Thoracic aorta (tissue), 2 donors: Measurements from ENCODE around the gene TUBGCP2. TPM values are rescaled to one million over a fixed set of nuclear protein-coding genes. Genes with fewer than 3 reads are reported as not detected.

Experiments
- ATAC-seq: fragments of 150-250 bp; one replicate; pipeline ENCODE4 v1.8.0; 2017; ENCODE audit warnings: low read depth; ENCODE audit not compliant: insufficient number of reproducible peaks, low FRiP score
- DNase-seq: peaks from one replicate; pipeline ENCODE4 v3.0.0-alpha.2; 2020; ENCODE audit warnings: low spot score
- H3K27ac ChIP-seq, 2 donors: fragments of 200-600 bp; sonication (generic); 1 replicate in 1 of 2; 2 replicates in 1 of 2; pipeline ENCODE4 v1.5.1; 2016; ENCODE audit warnings: mild to moderate bottlenecking in 2 of 2, moderate library complexity in 2 of 2
- H3K27me3 ChIP-seq: fragments of 200-600 bp; sonication (generic); replicated peaks from 2 replicates; pipeline ENCODE4 v1.6.0; 2016; ENCODE audit warnings: mild to moderate bottlenecking; ENCODE audit not compliant: insufficient read depth
- H3K36me3 ChIP-seq: fragments of 200-600 bp; sonication (generic); one replicate; pipeline ENCODE4 v1.5.1; 2016
- H3K4me1 ChIP-seq, 2 donors: fragments of 200-600 bp; sonication (generic); 1 replicate in 1 of 2; 2 replicates in 1 of 2; pipeline versions ENCODE4 v1.5.1 to v1.6.0; 2016; ENCODE audit warnings: low read depth in 2 of 2, mild to moderate bottlenecking in 1 of 2; ENCODE audit not compliant: control insufficient read depth in 1 of 2
- H3K4me3 ChIP-seq: fragments of 200-600 bp; sonication (generic); 2 replicates; pipeline ENCODE4 v1.5.1; 2016; ENCODE audit warnings: mild to moderate bottlenecking
- H3K9me3 ChIP-seq: fragments of 200-600 bp; sonication (generic); 2 replicates; pipeline ENCODE4 v1.5.1; 2016
- total RNA-seq, 2 donors: library from RNA; depleted of rRNA; stranded (reverse); fragments of >200 nt; gene quantifications; one replicate each; pipeline versions ENCODE4 v1.1.0 to v1.2.3, GENCODE V29; 2016
- TF ChIP-seq, protein P1 (sequence below): fragments of 200-600 bp; sonication (generic); IDR thresholded peaks from one replicate; pipeline ENCODE4 v1.5.1; 2019; ENCODE audit warnings: antibody characterized with exemption

Gene TUBGCP2
- total RNA-seq, 2 donors from 2014 or later, result 51.2 to 65.5 TPM

GRCh38 chr10:133336577-133337369 is 28.1 kb upstream of the TUBGCP2 start, which contains the start of gene CALY:
Gene CALY (minus strand): TSS chr10:133336896. CDS start chr10:133328989, 7,907 bp downstream.
- Histone ChIP-seq H3K36me3 (no peaks in the 10 kb centered on the region), H3K4me3 (peak within 1 kb of the TSS; percentile 69), H3K27me3 (peaks cover 6% of the 10 kb centered on the region), H3K9me3 (no peaks in the 10 kb centered on the region), H3K4me1 (peaks cover 17 to 22% of the 10 kb centered on the region in 2 donors), H3K27ac (no peak within 1 kb of the TSS)
- TF ChIP-seq, protein P1, sequence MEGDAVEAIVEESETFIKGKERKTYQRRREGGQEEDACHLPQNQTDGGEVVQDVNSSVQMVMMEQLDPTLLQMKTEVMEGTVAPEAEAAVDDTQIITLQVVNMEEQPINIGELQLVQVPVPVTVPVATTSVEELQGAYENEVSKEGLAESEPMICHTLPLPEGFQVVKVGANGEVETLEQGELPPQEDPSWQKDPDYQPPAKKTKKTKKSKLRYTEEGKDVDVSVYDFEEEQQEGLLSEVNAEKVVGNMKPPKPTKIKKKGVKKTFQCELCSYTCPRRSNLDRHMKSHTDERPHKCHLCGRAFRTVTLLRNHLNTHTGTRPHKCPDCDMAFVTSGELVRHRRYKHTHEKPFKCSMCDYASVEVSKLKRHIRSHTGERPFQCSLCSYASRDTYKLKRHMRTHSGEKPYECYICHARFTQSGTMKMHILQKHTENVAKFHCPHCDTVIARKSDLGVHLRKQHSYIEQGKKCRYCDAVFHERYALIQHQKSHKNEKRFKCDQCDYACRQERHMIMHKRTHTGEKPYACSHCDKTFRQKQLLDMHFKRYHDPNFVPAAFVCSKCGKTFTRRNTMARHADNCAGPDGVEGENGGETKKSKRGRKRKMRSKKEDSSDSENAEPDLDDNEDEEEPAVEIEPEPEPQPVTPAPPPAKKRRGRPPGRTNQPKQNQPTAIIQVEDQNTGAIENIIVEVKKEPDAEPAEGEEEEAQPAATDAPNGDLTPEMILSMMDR, result no peak
- no peak for DNase-seq
- no peak for ATAC-seq

DNA sequence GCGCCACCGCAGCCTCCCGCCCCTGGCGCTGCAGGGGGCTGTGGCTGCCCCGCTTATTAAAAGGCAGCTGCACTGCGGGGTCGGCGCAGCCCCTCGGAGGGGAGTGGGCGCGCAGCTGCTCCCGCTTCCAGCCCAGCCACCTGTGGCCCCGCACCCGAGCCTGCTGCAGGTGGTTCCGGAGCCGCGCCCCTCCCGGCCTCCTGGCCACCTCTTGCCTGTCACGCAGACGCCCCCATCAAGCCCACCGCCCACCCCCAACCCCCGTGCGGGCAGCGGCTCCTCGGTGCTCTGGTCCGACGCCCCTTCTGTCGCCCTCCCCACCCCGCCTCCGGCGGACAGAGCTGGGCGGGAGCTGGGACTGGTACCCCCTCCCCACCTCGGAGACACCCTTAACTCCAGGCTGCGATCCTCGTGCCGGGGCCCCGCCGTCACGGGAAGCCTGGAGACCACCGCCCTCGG is 27.5 kb upstream of the TUBGCP2 start:
- no peak for DNase-seq
- H3K27ac ChIP-seq, result no peak overlapping the region
- peak overlapping the region; percentile 69 for H3K4me3 ChIP-seq
- ATAC-seq, result no peak
- TF ChIP-seq, protein P1, result no peak
- H3K27me3 ChIP-seq, result peaks cover 6% of the 10 kb centered on the region
- peaks cover 17 to 22% of the 10 kb centered on the region in 2 donors for H3K4me1 ChIP-seq
- H3K9me3 ChIP-seq, result no peaks in the 10 kb centered on the region
- no peaks in the 10 kb centered on the region for H3K36me3 ChIP-seq

- TF ChIP-seq, protein P1, result no peak
Observed at GRCh38 chr10:133335246-133336117, 26.8 kb upstream of the TUBGCP2 start.

DNA sequence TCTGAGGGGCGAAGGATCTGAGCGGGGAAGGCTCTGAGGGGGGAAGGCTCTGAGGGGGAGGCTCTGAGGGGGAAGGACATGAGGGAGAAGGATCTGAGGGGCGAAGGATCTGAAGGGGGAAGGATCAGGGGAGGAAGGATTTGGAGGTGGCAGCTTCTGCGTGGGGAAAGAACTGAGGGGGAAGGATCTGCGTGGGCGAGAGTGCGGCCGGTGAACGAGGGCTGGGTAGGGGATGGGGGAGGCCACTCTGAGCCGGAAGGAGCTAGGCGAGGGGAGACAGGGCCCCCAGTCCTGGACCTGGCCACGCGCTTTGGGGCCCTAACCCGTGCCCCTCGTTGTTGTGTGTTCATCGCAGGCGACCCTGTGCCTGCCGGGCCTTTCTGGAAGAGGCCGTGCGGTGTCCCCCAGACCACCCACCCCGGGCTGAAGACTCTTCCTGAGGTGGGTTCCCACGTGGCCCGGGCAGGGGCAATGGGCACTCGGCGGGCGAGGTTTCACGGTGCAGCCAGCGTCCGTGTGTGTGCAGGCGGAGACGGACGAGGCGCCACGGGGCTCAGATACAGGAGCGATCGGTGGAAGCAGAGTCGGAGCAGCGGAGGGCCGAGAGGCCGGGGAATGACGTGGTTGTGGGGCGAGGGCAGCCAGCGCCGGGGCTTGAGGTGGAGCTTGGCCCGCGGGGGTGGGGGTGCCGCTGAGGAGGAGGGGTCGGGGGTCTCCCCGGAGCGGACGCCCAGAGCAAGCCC is 26.0 kb upstream of the TUBGCP2 start:
- DNase-seq (no peak), ATAC-seq (no peak)
- no peak overlapping the region for H3K27ac ChIP-seq
- H3K27me3 ChIP-seq, result peaks cover 6% of the 10 kb centered on the region
- peak overlapping the region; percentile 69 for H3K4me3 ChIP-seq
- no peaks in the 10 kb centered on the region for H3K9me3 ChIP-seq
- H3K4me1 ChIP-seq, result peaks cover 17 to 25% of the 10 kb centered on the region in 2 donors
- TF ChIP-seq, protein P1, result no peak
- no peaks in the 10 kb centered on the region for H3K36me3 ChIP-seq

More at GRCh38 chr10:133335246-133336117, 26.8 kb upstream of the TUBGCP2 start:
- no peak for ATAC-seq
- Histone ChIP-seq H3K27me3 (peaks cover 6% of the 10 kb centered on the region), H3K9me3 (no peaks in the 10 kb centered on the region), H3K27ac (no peak overlapping the region), H3K4me3 (peak overlapping the region; percentile 69), H3K36me3 (no peaks in the 10 kb centered on the region), H3K4me1 (peaks cover 17 to 22% of the 10 kb centered on the region in 2 donors)
- DNase-seq, result no peak
